ENCODE results near the gene HS2ST1. TPM values are rescaled to one million over a fixed set of nuclear protein-coding genes. Genes with fewer than 3 reads are reported as not detected.
"Not testable (repeated sequence)": the region's sequence is repeated elsewhere in the genome, so short reads cannot be mapped to it uniquely, and the experiment has no call there.

HS2ST1 gene
- polyA plus RNA-seq, 1 experiment = 22.4 TPM

- H3K9me3 ChIP-seq (ENCODE audit: control insufficient read depth, insufficient read depth, low read length) = peaks cover 2% of the 10 kb centered on the region; the same call in 1 of the 2 replicates
- DNase-seq (ENCODE audit: low read depth, low spot score) = no peak
- no peak overlapping the region for H3K4me3 ChIP-seq (ENCODE audit: low read depth, low read length)
- TF ChIP-seq, protein P1, sequence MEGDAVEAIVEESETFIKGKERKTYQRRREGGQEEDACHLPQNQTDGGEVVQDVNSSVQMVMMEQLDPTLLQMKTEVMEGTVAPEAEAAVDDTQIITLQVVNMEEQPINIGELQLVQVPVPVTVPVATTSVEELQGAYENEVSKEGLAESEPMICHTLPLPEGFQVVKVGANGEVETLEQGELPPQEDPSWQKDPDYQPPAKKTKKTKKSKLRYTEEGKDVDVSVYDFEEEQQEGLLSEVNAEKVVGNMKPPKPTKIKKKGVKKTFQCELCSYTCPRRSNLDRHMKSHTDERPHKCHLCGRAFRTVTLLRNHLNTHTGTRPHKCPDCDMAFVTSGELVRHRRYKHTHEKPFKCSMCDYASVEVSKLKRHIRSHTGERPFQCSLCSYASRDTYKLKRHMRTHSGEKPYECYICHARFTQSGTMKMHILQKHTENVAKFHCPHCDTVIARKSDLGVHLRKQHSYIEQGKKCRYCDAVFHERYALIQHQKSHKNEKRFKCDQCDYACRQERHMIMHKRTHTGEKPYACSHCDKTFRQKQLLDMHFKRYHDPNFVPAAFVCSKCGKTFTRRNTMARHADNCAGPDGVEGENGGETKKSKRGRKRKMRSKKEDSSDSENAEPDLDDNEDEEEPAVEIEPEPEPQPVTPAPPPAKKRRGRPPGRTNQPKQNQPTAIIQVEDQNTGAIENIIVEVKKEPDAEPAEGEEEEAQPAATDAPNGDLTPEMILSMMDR (IDR thresholded peaks at IDR 0.05; ENCODE audit: low read depth, low read length) = no peak
- ChIA-PET CTCF (interaction anchor here (1.2 kb wide), 1 partner anchor 314 kb away, joined by 6 read pairs; no protein-coding TSS in a partner anchor), POLR2A (no interaction called here)
- no peaks in the 10 kb centered on the region for H3K27me3 ChIP-seq (ENCODE audit: control insufficient read depth, insufficient read depth, low read length)
- H3K27ac ChIP-seq (ENCODE audit: low read depth, low read length) = no peak overlapping the region
Observed at GRCh38 chr1:87017998-87018672, 103.7 kb downstream of the HS2ST1 start.

DNA sequence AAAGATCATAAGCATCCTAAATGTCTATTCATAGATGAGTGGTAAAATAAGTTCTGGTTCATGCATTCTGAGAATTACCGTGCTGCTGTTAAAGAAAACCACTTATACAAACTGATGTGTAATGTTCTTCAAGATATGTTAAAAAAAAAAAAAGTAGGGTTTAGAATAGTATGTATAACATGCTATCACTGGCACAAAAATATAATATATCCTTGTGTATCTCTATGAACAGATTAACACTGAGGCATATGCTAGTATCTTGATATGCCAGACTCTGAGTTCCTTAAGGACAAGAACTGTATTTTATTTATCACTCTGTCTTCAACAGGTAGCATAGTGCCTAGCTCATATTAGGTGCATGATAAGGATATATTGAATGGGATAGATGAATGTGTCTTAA is 108.9 kb downstream of the HS2ST1 start:
- no peaks in the 10 kb centered on the region for H3K9me3 ChIP-seq (ENCODE audit: control insufficient read depth, insufficient read depth, low read length)
- ChIA-PET POLR2A (no interaction called here), CTCF (no interaction called here)
- H3K27ac ChIP-seq (ENCODE audit: low read depth, low read length) = no peak overlapping the region
- TF ChIP-seq, protein P1 (IDR thresholded peaks at IDR 0.05; ENCODE audit: low read depth, low read length) = no peak
- no peak overlapping the region for H3K4me3 ChIP-seq (ENCODE audit: low read depth, low read length)
- no peak for DNase-seq (ENCODE audit: low read depth, low spot score)
- H3K27me3 ChIP-seq (ENCODE audit: control insufficient read depth, insufficient read depth, low read length) = no peaks in the 10 kb centered on the region

DNA sequence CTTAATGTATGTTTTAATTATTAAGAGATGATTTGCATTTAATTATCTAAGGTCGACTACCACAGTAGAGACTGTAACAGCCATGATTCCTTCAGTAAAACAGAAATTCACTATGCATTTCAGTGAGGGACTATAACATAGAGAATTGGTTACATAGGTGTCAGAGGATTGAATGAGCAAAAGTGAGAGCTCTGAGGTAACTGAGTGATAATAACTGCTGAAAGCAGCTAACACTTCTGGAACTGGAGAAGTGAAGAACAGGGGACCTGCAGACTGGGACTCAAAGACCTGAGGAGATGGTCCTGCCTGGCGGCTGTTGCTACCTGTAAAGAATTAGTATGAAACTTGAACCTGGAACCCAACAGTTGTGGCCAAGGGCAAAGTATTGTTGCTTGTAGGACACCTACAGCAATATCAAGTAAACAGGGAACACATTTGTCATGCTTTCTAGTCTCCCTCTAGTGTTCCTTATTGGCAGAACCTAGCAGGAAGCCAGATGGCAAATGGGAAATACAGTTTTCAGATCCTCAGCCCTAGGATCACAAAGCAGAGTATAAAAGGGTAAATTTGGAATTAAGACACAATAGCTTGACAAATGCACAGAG is 110.6 kb downstream of the HS2ST1 start:
- DNase-seq (ENCODE audit: low read depth, low spot score) = no peak

GRCh38 chr1:87027561-87027960 is 113.1 kb downstream of the HS2ST1 start:
- DNase-seq (ENCODE audit: low read depth, low spot score); POLR2A ChIA-PET: not testable (repeated sequence)

More for the DNA sequence above, 110.6 kb downstream of the HS2ST1 start:
- POLR2A ChIA-PET = no interaction called here
- H3K9me3 ChIP-seq (ENCODE audit: control insufficient read depth, insufficient read depth, low read length) = no peaks in the 10 kb centered on the region
- H3K27ac ChIP-seq (ENCODE audit: low read depth, low read length) = no peak overlapping the region
- H3K4me3 ChIP-seq (ENCODE audit: low read depth, low read length) = no peak overlapping the region
- CTCF ChIA-PET = interaction anchor here (0.8 to 1.4 kb wide), 3 partner anchors 9 to 321 kb away, joined by 3 to 6 read pairs (median 5); partner anchors contain the start of gene SH3GLB1
- TF ChIP-seq, protein P1 (IDR thresholded peaks at IDR 0.05; ENCODE audit: low read depth, low read length) = peak; percentile 59
- no peaks in the 10 kb centered on the region for H3K27me3 ChIP-seq (ENCODE audit: control insufficient read depth, insufficient read depth, low read length)

GRCh38 chr1:87028576-87028975 is 114.1 kb downstream of the HS2ST1 start:
- ChIA-PET CTCF (no interaction called here), POLR2A (no interaction called here)
- H3K4me3 ChIP-seq (ENCODE audit: low read depth, low read length) = no peak overlapping the region
- TF ChIP-seq, protein P1 (IDR thresholded peaks at IDR 0.05; ENCODE audit: low read depth, low read length) = no peak
- no peaks in the 10 kb centered on the region for H3K9me3 ChIP-seq (ENCODE audit: control insufficient read depth, insufficient read depth, low read length)
- no peak for DNase-seq (ENCODE audit: low read depth, low spot score)
- no peaks in the 10 kb centered on the region for H3K27me3 ChIP-seq (ENCODE audit: control insufficient read depth, insufficient read depth, low read length)
- no peak overlapping the region for H3K27ac ChIP-seq (ENCODE audit: low read depth, low read length)

More at GRCh38 chr1:87027561-87027960, 113.1 kb downstream of the HS2ST1 start:
- H3K27me3 ChIP-seq (ENCODE audit: control insufficient read depth, insufficient read depth, low read length); H3K4me3 ChIP-seq (ENCODE audit: low read depth, low read length); H3K9me3 ChIP-seq (ENCODE audit: control insufficient read depth, insufficient read depth, low read length); CTCF ChIA-PET; H3K27ac ChIP-seq (ENCODE audit: low read depth, low read length): not testable (repeated sequence)

Data from AG04450 (cell line).